Forelimb muscle (tissue), 1 donor: ENCODE measurements around the gene KRTCAP3. TPM values are rescaled to one million over a fixed set of nuclear protein-coding genes. Genes with fewer than 3 reads are reported as not detected.
A peak's percentile ranks its signal among the peaks of the same experiment; 100 is the strongest.
"Not testable (repeated sequence)": the region's sequence is repeated elsewhere in the genome, so short reads cannot be mapped to it uniquely, and the experiment has no call there.

ENCODE experiments used
- DNase-seq: peaks from one replicate; pipeline ENCODE4 v3.0.0-alpha.2; 2013; ENCODE audit warnings: low read depth
- polyA plus RNA-seq: library from polyadenylated mRNA; unstranded; fragments of 120-200 nt; gene quantifications from one replicate; pipeline ENCODE4 v1.2.1, GENCODE V29; 2013; ENCODE audit not compliant: insufficient read length

KRTCAP3 gene, protein sequence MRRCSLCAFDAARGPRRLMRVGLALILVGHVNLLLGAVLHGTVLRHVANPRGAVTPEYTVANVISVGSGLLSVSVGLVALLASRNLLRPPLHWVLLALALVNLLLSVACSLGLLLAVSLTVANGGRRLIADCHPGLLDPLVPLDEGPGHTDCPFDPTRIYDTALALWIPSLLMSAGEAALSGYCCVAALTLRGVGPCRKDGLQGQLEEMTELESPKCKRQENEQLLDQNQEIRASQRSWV
- polyA plus RNA-seq = 1.8 TPM

DNA sequence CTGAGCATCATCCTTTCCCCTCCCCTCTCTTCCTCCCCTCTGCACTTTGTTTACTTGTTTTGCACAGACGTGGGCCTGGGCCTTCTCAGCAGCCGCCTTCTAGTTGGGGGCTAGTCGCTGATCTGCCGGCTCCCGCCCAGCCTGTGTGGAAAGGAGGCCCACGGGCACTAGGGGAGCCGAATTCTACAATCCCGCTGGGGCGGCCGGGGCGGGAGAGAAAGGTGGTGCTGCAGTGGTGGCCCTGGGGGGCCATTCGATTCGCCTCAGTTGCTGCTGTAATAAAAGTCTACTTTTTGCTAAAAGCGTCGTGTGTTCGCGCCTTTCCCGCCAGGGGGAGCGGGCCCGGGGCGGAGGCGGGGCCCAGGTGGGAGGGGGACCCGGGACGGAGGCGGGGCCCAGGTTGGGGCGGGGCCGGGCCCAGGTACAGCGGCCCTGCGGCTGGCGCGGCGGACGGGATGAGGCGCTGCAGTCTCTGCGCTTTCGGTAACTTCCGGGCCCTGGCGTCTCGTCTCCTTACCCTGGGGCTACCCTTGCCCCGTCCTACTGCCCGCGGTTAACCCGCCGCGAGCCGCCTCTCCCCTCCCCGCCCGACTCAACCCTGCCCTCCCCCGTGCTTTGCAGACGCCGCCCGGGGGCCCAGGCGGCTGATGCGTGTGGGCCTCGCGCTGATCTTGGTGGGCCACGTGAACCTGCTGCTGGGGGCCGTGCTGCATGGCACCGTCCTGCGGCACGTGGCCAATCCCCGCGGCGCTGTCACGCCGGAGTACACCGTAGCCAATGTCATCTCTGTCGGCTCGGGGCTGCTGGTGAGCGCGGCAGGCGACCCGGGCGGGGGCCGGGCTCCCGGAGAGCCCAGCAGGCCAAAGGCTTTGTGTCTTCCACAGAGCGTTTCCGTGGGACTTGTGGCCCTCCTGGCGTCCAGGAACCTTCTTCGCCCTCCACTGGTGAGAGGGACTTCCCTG is at the start of gene KRTCAP3:
Gene KRTCAP3 (plus strand): TSS at position 424 of the 962 bp plus-strand sequence. CDS start 32 bp downstream, at position 456.
- DNase-seq = no peak

DNA sequence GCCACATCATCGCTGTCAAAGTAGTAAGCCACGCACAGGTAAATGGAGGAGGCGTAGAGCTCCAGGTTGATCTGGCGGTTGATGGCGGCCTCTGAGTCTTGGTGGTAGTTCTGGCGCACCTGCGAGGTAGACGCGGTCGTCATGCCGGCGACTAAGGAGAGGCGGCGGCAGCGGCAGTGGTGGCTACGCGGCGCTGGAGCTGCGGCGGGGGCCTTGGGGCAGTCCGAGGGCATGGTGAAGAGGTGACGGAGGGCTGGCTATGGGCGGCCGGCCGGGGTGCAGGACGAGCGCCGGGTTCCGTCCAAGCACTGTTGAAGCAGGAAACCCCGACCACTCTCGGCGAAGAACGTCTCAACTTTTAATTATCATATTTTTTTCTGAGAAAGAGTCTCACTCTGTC is 49.0 kb upstream of the KRTCAP3 start:
- DNase-seq = no peak

GRCh38 chr2:27398962-27399361 is 43.2 kb upstream of the KRTCAP3 start:
- DNase-seq = no peak

DNA sequence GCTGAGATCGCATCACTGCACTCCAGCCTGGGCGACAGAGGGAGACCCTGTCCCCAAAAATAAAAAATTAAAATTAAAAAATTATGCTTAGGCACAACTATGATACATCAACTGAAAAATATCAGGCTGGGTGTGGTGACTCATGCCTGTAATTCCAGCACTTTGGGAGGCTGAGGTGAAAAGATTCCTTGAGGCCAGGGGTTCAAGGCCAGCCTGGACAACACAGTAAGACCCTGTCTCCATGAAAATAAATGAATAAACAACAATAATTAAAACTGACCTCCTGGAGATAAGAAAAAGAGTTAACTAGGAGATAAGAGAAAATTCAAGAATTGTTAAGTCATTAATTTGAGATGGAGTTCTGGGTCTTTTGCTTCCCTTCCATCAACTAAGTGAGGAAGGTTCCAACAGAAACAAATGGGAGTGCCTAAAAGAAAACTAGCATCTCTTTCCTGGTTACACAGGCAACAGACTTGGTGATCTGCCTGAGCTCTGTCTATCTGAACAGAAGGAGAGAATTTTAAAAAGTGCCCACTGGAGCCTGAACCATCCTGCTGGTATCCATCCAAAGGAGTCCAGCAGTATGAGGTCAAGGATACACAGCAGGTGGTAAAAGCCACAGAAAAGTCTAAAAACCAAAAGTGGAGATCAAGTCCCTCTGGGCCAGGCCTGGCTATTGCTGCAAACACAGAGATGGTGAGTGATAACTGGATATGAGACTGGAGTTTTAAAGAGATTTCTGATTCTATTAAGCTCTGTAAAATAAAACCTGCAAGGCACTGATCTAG is 41.6 kb upstream of the KRTCAP3 start:
- no peak for DNase-seq

- DNase-seq = no peak
These were observed 34.2 kb upstream of the KRTCAP3 start for GRCh38 chr2:27407798-27408491.

DNA sequence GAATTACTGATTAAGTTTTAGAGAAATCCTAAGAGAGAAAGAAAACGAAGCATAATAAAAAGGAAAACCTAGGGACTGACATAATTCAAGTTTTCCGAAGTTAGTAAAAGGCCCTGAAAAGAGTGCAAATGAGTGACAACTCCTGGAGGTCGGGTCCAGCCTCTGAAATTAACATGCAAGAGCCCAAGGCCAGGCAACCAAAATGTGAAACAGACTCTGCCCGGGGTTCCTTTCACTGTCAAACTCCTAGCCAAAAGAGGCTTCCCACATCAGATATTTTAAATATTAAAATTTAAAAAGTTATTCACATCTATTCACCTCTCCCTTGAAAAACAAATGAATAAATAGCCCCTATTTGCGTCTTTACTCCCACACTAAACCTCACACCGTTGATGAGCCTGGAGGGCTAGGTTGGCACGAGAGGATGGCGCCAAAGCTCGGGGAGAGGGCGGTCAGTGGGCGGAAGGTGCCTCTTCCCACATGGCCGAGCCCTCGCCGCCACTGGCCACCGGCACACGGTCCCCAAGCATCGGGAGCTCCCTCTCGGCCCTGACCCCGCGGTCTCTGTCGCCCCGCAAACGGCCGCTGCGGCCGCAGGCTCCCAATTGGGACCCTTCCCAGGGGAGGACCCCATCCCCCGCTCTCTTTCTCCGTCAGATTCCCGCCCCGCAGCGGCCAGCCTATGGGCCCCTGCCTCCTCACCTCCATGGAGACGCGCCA is 33.4 kb upstream of the KRTCAP3 start:
- DNase-seq = no peak

GRCh38 chr2:27409321-27410073 is 32.7 kb upstream of the KRTCAP3 start, which contains the start of gene PPM1G:
TSS of gene PPM1G (minus strand) at chr2:27409591. CDS start at chr2:27409422, 169 bp downstream.
- peak; percentile 80 for DNase-seq

- DNase-seq = no peak
These were observed 29.6 kb upstream of the KRTCAP3 start for GRCh38 chr2:27412419-27413152.

DNA sequence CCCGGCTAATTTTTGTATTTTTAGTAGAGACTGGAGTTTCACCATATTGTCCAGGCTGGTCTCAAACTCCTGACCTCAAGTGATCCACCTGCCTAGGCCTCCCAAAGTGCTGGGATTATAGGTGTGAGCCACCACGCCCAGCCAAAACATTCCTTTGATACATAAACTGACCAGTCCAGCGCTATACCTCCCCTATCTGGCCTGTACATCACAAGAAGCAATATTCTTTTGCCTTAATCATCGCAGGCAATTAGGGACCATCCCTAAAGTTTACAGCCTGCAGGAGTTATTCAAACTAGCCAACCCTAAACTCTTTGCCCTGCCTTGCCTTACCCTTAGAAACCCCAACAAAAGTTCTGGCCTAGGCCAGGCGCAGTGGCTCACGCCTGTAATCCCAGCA is 26.0 kb upstream of the KRTCAP3 start:
- DNase-seq = no peak

DNA sequence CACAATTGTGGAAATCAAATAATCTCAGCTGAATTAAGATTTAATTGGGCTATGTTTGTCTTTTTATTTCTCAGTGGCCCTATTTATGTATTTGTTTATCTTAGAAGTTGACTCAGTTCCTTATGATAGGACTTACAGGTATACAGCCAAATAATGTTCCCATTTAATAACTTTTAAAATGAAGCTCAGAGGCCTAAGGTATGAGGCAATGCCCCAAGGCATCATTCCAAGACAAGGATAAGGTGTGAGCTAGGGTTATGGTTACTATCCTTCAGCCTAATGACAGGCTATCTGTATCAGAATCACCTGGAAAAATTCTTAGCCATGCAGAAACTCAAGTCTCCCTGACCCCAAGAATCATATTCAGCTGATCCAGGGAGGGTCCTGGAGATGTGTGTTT is 21.2 kb upstream of the KRTCAP3 start:
- no peak for DNase-seq

- DNase-seq = no peak
These were observed 20.4 kb upstream of the KRTCAP3 start for GRCh38 chr2:27421660-27422250.

DNA sequence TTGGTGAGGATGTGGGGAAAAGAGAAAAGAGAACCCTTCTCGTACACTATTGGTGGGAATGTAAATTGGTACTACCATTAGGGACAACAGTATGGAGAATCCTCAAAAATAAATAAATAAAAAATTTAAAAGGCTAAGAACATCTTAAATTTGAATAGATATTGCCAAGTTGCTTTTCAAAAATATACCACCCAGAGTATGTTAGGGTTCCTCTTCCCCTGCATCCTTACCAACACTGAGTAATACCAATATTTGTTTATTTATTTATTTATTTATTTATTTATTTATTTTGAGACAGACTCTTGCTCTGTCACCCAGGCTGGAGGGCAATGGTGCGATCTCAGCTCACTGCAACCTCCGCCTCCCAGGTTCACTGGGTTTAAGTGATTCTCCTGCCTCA is 19.2 kb upstream of the KRTCAP3 start:
- DNase-seq = no peak

DNA sequence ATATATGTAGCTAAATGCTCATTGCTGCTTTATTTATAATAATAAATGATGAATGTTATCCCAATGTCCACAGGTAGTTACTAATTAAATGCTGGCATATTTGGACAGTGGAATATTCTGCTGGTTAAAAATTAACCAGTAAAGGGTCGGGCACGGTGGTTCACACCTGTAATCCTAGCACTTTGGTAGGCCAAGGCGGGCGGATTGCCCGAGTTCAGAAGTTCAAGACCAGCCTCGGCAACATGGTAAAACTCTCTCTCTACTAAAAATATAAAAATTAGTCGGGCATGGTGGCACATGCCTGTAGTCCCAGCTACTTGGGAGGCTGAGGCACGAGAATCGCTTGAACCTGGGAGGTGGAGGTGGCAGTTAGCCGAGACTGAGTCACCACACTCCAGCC is 17.1 kb upstream of the KRTCAP3 start:
- not testable (repeated sequence) for DNase-seq

DNA sequence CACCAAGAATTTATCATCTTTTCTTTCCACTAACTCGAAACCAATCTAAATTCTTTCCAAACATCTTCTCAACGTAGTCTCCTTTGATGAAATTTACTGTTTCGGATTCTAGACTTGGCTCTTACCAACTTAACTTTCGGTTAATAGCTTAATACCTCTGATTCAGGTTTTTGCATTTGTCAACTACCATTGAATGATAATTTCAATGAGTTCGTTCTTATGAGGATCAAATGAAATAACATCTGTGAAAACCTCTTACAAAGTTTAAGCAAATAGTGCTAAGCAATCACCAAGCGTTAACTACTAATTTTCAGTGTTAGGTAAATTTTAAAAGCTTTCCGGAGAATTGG is 14.3 kb upstream of the KRTCAP3 start:
- DNase-seq = no peak

DNA sequence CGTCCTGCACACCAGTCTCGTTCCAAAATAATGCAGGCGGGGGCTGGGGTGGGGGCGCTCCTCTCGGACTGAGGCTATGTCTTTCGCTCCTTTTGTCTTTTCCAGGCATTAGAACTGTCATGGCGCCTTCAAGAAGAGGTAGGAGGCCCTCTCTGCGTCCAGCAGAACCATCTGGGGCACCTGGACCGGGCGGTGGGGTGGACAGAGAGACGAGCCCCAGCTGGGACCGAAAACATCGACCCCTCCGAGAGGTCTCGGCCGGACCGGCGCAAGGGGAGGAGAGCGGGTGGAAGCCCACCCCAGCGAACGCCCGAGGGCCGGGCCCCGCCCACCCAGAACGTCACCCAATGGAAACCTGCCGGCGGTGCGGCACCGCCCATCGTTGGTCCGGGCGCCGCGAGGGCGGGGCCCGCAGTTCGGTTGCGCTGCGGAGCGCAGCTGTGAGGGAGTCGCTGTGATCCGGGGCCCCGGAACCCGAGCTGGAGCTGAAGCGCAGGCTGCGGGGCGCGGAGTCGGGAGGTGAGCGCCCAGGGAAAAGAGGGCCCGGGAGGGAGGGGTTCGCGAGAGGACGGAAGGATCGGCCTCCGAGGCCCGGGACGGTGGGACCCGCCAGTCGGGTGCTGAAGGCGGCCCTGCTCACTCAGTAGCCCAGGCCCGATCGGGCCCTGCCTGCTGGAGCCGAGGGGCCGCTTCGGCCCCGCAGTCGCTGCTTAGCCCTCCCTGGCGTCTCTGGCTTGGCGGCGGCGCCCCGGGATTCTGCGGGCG is 13.8 kb upstream of the KRTCAP3 start, which contains the start of gene NRBP1:
Gene NRBP1 (plus strand): TSS at position 419 of the 765 bp plus-strand sequence. CDS start 4,643 bp downstream, outside the sequence.
- DNase-seq = peak; percentile 88

GRCh38 chr2:27428978-27429541 is 13.1 kb upstream of the KRTCAP3 start:
- DNase-seq = peak; percentile 74

DNA sequence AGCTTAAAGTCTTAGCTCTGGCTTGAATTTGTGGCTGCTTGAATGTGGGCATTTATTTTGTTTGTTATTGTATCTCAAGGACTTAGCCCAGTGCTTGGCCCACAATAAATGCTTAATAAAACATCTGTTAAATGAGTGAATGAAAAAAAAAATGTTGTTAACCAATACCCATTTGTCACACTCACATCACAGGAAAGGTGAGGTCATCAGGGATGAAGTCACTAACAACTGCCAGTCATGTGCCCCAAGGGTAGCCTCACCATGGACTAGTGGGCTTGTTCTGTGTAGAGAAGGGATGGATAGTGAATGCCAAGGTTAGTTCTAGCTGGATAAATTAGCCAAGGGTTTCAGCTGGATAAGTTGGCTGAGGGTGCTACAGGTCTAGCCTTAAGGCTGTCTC is 10.8 kb upstream of the KRTCAP3 start:
- DNase-seq = no peak

DNA sequence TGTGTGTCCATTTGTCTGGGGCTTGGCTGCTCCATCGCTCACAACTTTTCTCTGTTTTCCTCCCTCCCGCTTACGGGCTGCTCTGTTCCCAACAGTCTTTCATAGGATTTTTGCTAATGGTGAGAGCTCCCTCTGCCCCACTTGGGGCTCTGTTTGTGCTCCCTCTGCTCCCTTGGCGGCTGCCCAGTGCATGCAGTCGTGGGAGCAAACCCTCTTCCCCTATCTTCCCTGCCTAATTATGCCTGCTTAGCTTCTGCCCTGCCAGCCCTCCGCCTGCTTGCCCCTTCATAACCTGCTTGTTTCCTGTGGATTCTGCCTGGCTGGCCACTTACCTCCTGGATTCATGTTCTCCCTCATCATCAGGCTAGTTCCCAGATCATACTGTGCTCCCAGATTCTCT is 6.6 kb upstream of the KRTCAP3 start:
- no peak for DNase-seq
